Skeletal muscle tissue (tissue), 4 donors: ENCODE results near the gene DLST. TPM values are rescaled to one million over a fixed set of nuclear protein-coding genes. Genes with fewer than 3 reads are reported as not detected.

Source experiments
- H3K27ac ChIP-seq: one replicate; pipeline ENCODE4 v1.7.0; 2013; ENCODE audit warnings: mild to moderate bottlenecking, low read depth, low read length, inconsistent platforms
- H3K27me3 ChIP-seq, 3 donors: one replicate each; pipeline ENCODE4 v1.7.0; 2013; ENCODE audit warnings: low read length in 3 of 3; ENCODE audit not compliant: control insufficient read depth in 3 of 3, insufficient read depth in 3 of 3
- H3K36me3 ChIP-seq, 3 donors: one replicate each; pipeline ENCODE4 v1.7.0; 2013; ENCODE audit warnings: low read length in 3 of 3; ENCODE audit not compliant: control insufficient read depth in 3 of 3, insufficient read depth in 3 of 3
- H3K4me1 ChIP-seq, 3 donors: one replicate each; pipeline ENCODE4 v1.7.0; 2013; ENCODE audit warnings: low read length in 3 of 3, mild to moderate bottlenecking in 3 of 3; ENCODE audit not compliant: control insufficient read depth in 3 of 3, insufficient read depth in 3 of 3
- H3K4me3 ChIP-seq, 3 donors: one replicate each; pipeline ENCODE4 v1.7.0; 2013; ENCODE audit warnings: low read length in 3 of 3
- H3K9ac ChIP-seq, 3 donors: one replicate each; pipeline ENCODE4 v1.7.0; 2013; ENCODE audit warnings: low read length in 3 of 3, mild to moderate bottlenecking in 3 of 3, moderate library complexity in 2 of 3, low read depth in 1 of 3
- H3K9me3 ChIP-seq, 3 donors: one replicate each; pipeline ENCODE4 v1.7.0; 2013; ENCODE audit warnings: low read length in 3 of 3; ENCODE audit not compliant: control insufficient read depth in 3 of 3
- total RNA-seq: library from RNA; depleted of rRNA; stranded (reverse); fragments of >200 nt; gene quantifications from one replicate; pipeline ENCODE4 v1.2.3, GENCODE V29; 2014
- donor health status: Osteomylitis.

Gene DLST
- total RNA-seq, 1 donor from 2014 or later: 38.1 TPM

- H3K27me3 ChIP-seq: no peaks in the 10 kb centered on the region
- H3K27ac ChIP-seq: no peak overlapping the region
- H3K4me3 ChIP-seq: no peak overlapping the region
- H3K36me3 ChIP-seq: no peaks in the 10 kb centered on the region
- H3K9me3 ChIP-seq: no peaks in the 10 kb centered on the region
- H3K4me1 ChIP-seq: peaks cover 0 to 11% (median 7%) of the 10 kb centered on the region in 3 donors
- H3K9ac ChIP-seq: peak overlapping the region in 1 of 3 donors; percentile 38
Measured at GRCh38 chr14:74860899-74861733, 20.6 kb upstream of the DLST start.

- Histone ChIP-seq H3K9ac (no peak overlapping the region), H3K27me3 (no peaks in the 10 kb centered on the region), H3K4me1 (peaks cover 0 to 11% (median 4%) of the 10 kb centered on the region in 3 donors), H3K9me3 (no peaks in the 10 kb centered on the region), H3K27ac (no peak overlapping the region), H3K4me3 (no peak overlapping the region), H3K36me3 (no peaks in the 10 kb centered on the region)
Measured at GRCh38 chr14:74861734-74862090, 20.0 kb upstream of the DLST start.

GRCh38 chr14:74863274-74863673 is 18.4 kb upstream of the DLST start:
- H3K4me1 ChIP-seq: peaks cover 0 to 11% (median 4%) of the 10 kb centered on the region in 3 donors
- no peak overlapping the region for H3K4me3 ChIP-seq
- no peak overlapping the region for H3K9ac ChIP-seq
- H3K9me3 ChIP-seq: no peaks in the 10 kb centered on the region
- H3K27me3 ChIP-seq: no peaks in the 10 kb centered on the region
- no peak overlapping the region for H3K27ac ChIP-seq
- H3K36me3 ChIP-seq: no peaks in the 10 kb centered on the region

- H3K9me3 ChIP-seq: no peaks in the 10 kb centered on the region
- H3K9ac ChIP-seq: no peak overlapping the region
- no peak overlapping the region for H3K27ac ChIP-seq
- H3K36me3 ChIP-seq: no peaks in the 10 kb centered on the region
- H3K27me3 ChIP-seq: no peaks in the 10 kb centered on the region
- no peak overlapping the region for H3K4me3 ChIP-seq
- H3K4me1 ChIP-seq: peaks cover 0 to 11% (median 4%) of the 10 kb centered on the region in 3 donors
Measured at GRCh38 chr14:74864198-74864597, 17.5 kb upstream of the DLST start.

- H3K9me3 ChIP-seq: no peaks in the 10 kb centered on the region
- no peak overlapping the region for H3K9ac ChIP-seq
- no peak overlapping the region for H3K27ac ChIP-seq
- no peaks in the 10 kb centered on the region for H3K27me3 ChIP-seq
- H3K36me3 ChIP-seq: no peaks in the 10 kb centered on the region
- H3K4me3 ChIP-seq: no peak overlapping the region
- H3K4me1 ChIP-seq: peaks cover 0 to 10% (median 4%) of the 10 kb centered on the region in 3 donors
Measured at GRCh38 chr14:74865156-74865555, 16.6 kb upstream of the DLST start.

GRCh38 chr14:74866708-74867389 is 14.9 kb upstream of the DLST start:
- Histone ChIP-seq H3K27me3 (no peaks in the 10 kb centered on the region), H3K9me3 (no peaks in the 10 kb centered on the region), H3K36me3 (no peaks in the 10 kb centered on the region), H3K27ac (no peak overlapping the region), H3K4me1 (no peaks in the 10 kb centered on the region), H3K9ac (no peak overlapping the region), H3K4me3 (no peak overlapping the region)

- Histone ChIP-seq H3K36me3 (no peaks in the 10 kb centered on the region), H3K9me3 (no peaks in the 10 kb centered on the region), H3K4me1 (no peaks in the 10 kb centered on the region), H3K27ac (no peak overlapping the region), H3K9ac (no peak overlapping the region), H3K4me3 (no peak overlapping the region), H3K27me3 (no peaks in the 10 kb centered on the region)
Measured at GRCh38 chr14:74867673-74868072, 14.0 kb upstream of the DLST start.

GRCh38 chr14:74868739-74869138 is 13.0 kb upstream of the DLST start:
- H3K4me3 ChIP-seq: no peak overlapping the region

GRCh38 chr14:74871819-74872218 is 9.9 kb upstream of the DLST start:
- Histone ChIP-seq H3K9me3 (no peaks in the 10 kb centered on the region), H3K4me3 (no peak overlapping the region), H3K4me1 (no peaks in the 10 kb centered on the region), H3K9ac (no peak overlapping the region), H3K36me3 (no peaks in the 10 kb centered on the region), H3K27me3 (no peaks in the 10 kb centered on the region), H3K27ac (no peak overlapping the region)

More at GRCh38 chr14:74868739-74869138, 13.0 kb upstream of the DLST start:
- no peaks in the 10 kb centered on the region for H3K9me3 ChIP-seq
- H3K9ac ChIP-seq: no peak overlapping the region
- no peaks in the 10 kb centered on the region for H3K36me3 ChIP-seq
- no peak overlapping the region for H3K27ac ChIP-seq
- H3K4me1 ChIP-seq: no peaks in the 10 kb centered on the region
- no peaks in the 10 kb centered on the region for H3K27me3 ChIP-seq

- Histone ChIP-seq H3K27ac (no peak overlapping the region), H3K9me3 (no peaks in the 10 kb centered on the region), H3K36me3 (no peaks in the 10 kb centered on the region), H3K4me3 (no peak overlapping the region), H3K27me3 (no peaks in the 10 kb centered on the region), H3K4me1 (no peaks in the 10 kb centered on the region), H3K9ac (no peak overlapping the region)
Measured at GRCh38 chr14:74875204-74875603, 6.5 kb upstream of the DLST start.
